Gastrocnemius medialis (tissue), 4 donors: Measurements from ENCODE around the gene GOLGA6L7. TPM values are rescaled to one million over a fixed set of nuclear protein-coding genes. Genes with fewer than 3 reads are reported as not detected.
"Not testable (repeated sequence)": the region's sequence is repeated elsewhere in the genome, so short reads cannot be mapped to it uniquely, and the experiment has no call there.

Source experiments
- ATAC-seq, 2 donors: fragments of 150-250 bp; one replicate each; pipeline ENCODE4 v1.9.1; 2016
- DNase-seq, 2 donors: peaks; one replicate each; pipeline ENCODE4 v3.0.0-alpha.2; 2019
- H3K27ac ChIP-seq, 4 donors: fragments of 200-600 bp; sonication (generic); 1 replicate in 1 of 4; 2 replicates in 3 of 4; pipeline ENCODE4 v1.5.1; 2016 to 2018; ENCODE audit warnings: mild to moderate bottlenecking in 2 of 4, moderate library complexity in 1 of 4
- H3K27me3 ChIP-seq, 3 donors: fragments of 200-600 bp; sonication (generic) in 2 of 3; 1 replicate in 1 of 3; 2 replicates in 2 of 3; pipeline versions ENCODE4 v1.5.1 to v1.6.0; 2016 to 2019; ENCODE audit warnings: mild to moderate bottlenecking in 1 of 3, moderate library complexity in 1 of 3
- H3K36me3 ChIP-seq, 2 donors: fragments of 200-600 bp; sonication (generic) in 1 of 2; one replicate each; pipeline ENCODE4 v1.5.1; 2017 to 2018
- H3K4me1 ChIP-seq, 2 donors: fragments of 200-600 bp; sonication (generic) in 1 of 2; one replicate each; pipeline ENCODE4 v1.5.1; 2016 to 2017; ENCODE audit warnings: mild to moderate bottlenecking in 2 of 2
- H3K4me3 ChIP-seq, 4 donors: fragments of 200-600 bp; sonication (generic) in 3 of 4; 1 replicate in 1 of 4; 2 replicates in 3 of 4; pipeline ENCODE4 v1.5.1; 2016 to 2019; ENCODE audit warnings: mild to moderate bottlenecking in 2 of 4
- H3K9me3 ChIP-seq, 3 donors: fragments of 200-600 bp; sonication (generic) in 2 of 3; 1 replicate in 1 of 3; 2 replicates in 2 of 3; pipeline ENCODE4 v1.5.1; 2016 to 2019
- CTCF ChIP-seq, 5 experiments: fragments of 450-650 bp in 3 of 5; fragments of 200-600 bp in 2 of 5; sonication (generic) in 2 of 5; IDR thresholded peaks in 4 of 5; conservative IDR thresholded peaks in 1 of 5; 1 replicate in 4 of 5; 2 replicates in 1 of 5; pipeline ENCODE4 v1.5.1; 2016 to 2019; ENCODE audit warnings: antibody characterized with exemption in 5 of 5, mild to moderate bottlenecking in 3 of 5, moderate library complexity in 3 of 5
- POLR2A ChIP-seq, 2 donors: fragments of 450-650 bp; IDR thresholded peaks; one replicate each; pipeline ENCODE4 v1.6.1; 2017; ENCODE audit warnings: antibody characterized with exemption in 2 of 2, mild to moderate bottlenecking in 2 of 2, moderate library complexity in 2 of 2
- in situ Hi-C, 4 donors: fragments of 200-750 bp; cut with MboI; loops; one replicate each; pipeline versions ENCODE4 v1.15.0 to v1.8.0; 2017; ENCODE audit warnings: low sequenced_read_pairs in 4 of 4
- intact Hi-C: fragments of 100-400 bp; cut with DNase I; formaldehyde crosslinking; loops from one replicate; pipeline ENCODE4 v1.15.1; 2023; ENCODE audit warnings: low total_unique reads
- total RNA-seq, 4 donors: library from RNA; depleted of rRNA; stranded (reverse); fragments of >200 nt; gene quantifications; one replicate each; pipeline versions ENCODE4 v1.1.0 to v1.2.3, GENCODE V29; 2016

The GOLGA6L7 gene
- total RNA-seq, 4 donors from 2014 or later = not detected

DNA sequence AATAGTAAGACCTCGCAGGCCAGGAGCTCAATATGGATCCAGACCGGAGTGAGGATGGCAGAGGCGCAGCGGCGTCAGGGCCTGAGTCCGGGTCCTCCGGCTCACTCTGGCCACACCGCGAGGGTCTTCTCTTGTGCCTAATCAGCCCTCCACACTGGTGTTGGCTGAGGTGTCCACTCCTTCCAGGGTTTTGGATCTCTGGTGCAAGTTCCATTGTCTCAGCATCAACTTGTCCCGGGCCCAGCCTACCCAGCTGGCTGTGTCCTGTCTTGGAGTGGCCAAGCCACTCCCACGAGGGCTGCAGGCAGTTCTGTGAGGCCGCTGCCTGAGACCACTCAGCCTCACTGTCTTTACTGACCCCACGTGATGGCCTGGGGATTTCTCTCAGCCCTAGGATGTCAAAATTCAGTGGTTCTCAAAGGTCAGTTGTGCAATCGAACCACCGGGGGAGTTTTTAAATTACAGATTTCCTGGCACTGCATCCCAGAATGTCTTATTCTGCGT, 12.6 kb upstream of the GOLGA6L7 start:
- intact Hi-C loops = no loop called here
- TF ChIP-seq POLR2A (IDR thresholded peaks at IDR 0.05) = no peak
- TF ChIP-seq CTCF (IDR thresholded peaks at IDR 0.05 in 4 of 5, conservative IDR thresholded peaks at IDR 0.05 in 1 of 5) = no peak
- in situ Hi-C loops = no loop called here
- Histone ChIP-seq H3K36me3 (no peaks in the 10 kb centered on the region), H3K9me3 (no peaks in the 10 kb centered on the region), H3K4me3 (no peak overlapping the region), H3K27ac (no peak overlapping the region), H3K4me1 (no peaks in the 10 kb centered on the region), H3K27me3 (no peaks in the 10 kb centered on the region)
- DNase-seq (no peak), ATAC-seq (peak in 1 of 2 donors; percentile 30)

- H3K27me3 ChIP-seq, H3K27ac ChIP-seq, H3K9me3 ChIP-seq, H3K36me3 ChIP-seq, intact Hi-C loops, ATAC-seq, H3K4me3 ChIP-seq, H3K4me1 ChIP-seq, DNase-seq, in situ Hi-C loops: not testable (repeated sequence)
Measured at GRCh38 chr15:28854578-28854977, 6.1 kb upstream of the GOLGA6L7 start.

DNA sequence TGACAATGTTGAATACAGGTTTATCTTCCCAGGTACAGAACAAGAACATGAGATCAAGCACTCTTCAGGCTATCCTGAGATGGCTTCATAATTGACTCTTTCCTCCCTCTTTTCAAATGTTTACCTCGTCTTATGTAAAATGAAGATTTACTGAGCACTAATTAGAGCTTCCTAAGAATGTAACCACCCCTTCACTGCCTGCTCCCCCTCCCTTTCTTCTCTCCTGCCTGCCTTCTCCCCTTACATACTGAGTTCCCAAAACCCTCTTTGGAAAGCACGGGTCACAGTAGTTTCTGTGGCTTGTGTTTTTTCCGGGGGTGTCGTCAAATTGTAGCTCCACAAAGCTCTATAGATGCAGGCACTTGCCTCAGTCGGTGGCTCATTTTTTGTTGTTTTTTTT, 5.2 kb upstream of the GOLGA6L7 start:
- ATAC-seq, H3K27me3 ChIP-seq, intact Hi-C loops, H3K27ac ChIP-seq, H3K4me1 ChIP-seq, H3K4me3 ChIP-seq, H3K36me3 ChIP-seq, H3K9me3 ChIP-seq, DNase-seq, in situ Hi-C loops: not testable (repeated sequence)

DNA sequence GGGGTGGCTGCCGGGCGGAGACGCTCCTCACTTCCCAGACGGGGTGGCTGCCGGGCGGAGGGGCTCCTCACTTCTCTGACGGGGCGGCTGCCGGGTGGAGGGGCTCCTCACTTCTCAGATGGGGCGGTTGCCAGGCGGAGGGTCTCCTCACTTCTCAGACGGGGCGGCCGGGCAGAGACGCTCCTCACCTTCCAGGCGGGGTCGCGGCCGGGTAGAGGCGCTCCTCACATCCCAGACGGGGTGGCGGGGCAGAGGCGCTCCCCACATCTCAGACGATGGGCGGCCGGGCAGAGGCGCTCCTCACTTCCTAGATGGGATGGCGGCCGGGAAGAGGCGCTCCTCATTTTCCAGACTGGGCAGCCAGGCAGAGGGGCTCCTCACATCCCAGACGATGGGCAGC, 1.3 kb upstream of the GOLGA6L7 start:
- in situ Hi-C loops, H3K4me3 ChIP-seq, H3K27ac ChIP-seq, DNase-seq, H3K4me1 ChIP-seq, H3K27me3 ChIP-seq, ATAC-seq, intact Hi-C loops, H3K36me3 ChIP-seq, H3K9me3 ChIP-seq: not testable (repeated sequence)

DNA sequence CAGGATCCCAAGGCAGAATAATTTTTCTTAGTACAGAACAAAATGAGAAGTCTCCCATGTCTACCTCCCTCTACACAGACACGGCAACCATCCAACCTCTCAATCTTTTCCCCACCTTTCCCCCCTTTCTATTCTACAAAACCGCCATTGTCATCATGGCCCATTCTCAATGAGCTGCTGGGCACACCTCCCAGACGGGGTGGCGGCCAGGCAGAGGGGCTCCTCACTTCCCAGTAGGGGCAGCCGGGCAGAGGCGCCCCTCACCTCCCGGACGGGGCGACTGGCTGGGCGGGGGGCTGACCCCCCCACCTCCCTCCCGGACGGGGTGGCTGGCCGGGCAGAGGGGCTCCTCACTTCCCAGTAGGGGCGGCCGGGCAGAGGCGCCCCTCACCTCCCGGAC, 827 bp upstream of the GOLGA6L7 start:
- DNase-seq, ATAC-seq: not testable (repeated sequence)

DNA sequence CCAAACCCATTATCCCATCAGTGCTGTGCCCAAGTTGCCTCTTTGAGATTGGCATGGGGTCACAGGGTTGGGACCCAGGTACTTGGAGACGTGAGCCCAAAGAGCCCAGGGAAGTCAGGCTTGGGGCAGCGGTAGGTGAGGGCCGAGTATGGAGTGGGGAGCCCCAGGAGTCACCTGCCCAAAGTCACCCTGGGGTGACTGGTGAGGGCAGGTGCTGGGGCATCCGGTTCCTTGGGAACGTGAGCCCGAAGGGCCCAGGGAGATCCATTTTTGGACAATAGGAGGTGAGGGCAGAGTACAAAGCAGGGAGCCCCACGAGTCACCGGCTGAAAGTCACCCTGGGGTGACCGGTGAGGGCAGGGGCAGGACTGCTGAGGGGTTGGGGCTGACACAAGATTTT, 485 bp downstream of the GOLGA6L7 start:
- intact Hi-C loops, ATAC-seq, in situ Hi-C loops: not testable (repeated sequence)

More for the DNA sequence above, 827 bp upstream of the GOLGA6L7 start:
- intact Hi-C loops, H3K36me3 ChIP-seq, H3K4me3 ChIP-seq, in situ Hi-C loops, H3K27ac ChIP-seq, H3K9me3 ChIP-seq, H3K27me3 ChIP-seq, H3K4me1 ChIP-seq: not testable (repeated sequence)

DNA sequence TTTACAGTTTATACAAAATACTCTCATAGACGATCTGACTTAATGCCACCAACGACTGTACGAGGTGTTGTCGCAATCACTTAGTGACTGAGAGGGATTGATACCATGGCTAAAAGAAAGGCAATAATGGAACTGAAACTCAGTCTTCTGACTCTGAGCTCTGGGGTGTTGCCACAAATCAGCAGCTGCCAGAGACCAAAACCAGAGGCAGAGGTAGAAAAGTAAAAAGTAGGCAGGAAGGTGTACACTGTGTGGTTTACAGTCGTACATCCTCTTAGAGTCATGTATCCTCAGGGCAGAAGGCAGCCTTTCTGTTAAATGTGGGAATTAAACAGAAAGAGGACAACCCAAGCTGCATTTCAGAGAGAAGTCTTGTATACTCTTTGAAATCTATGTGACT, 1.2 kb downstream of the GOLGA6L7 start:
- intact Hi-C loops, H3K4me1 ChIP-seq, H3K27ac ChIP-seq, H3K27me3 ChIP-seq, ATAC-seq, H3K4me3 ChIP-seq, H3K9me3 ChIP-seq, H3K36me3 ChIP-seq, DNase-seq, in situ Hi-C loops: not testable (repeated sequence)

More for the DNA sequence above, 485 bp downstream of the GOLGA6L7 start:
- H3K4me3 ChIP-seq, DNase-seq, H3K9me3 ChIP-seq, H3K27me3 ChIP-seq, H3K27ac ChIP-seq, H3K4me1 ChIP-seq, H3K36me3 ChIP-seq: not testable (repeated sequence)

- in situ Hi-C loops = not testable (repeated sequence)
Measured at GRCh38 chr15:28844147-28844546, 4.3 kb downstream of the GOLGA6L7 start.

DNA sequence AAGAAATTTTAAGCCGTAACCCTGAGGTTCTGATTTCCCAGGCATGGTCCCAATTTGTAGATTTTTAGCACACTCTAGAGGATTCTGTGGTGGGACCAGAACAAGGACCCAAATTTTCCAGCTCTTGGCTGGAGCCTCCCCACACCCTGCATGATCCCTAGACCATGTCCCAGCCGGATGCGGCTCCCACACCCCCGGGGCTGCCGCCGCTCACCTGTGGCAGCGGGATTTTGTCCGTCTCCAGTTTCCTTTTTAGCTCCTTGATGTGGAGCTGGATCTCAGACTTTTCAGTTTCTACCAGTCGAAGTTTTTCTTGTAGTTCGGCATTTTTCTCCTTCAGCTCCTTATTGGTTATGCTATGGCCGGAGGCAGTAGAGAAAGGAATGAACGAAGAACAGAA, 4.9 kb downstream of the GOLGA6L7 start:
- DNase-seq, H3K4me1 ChIP-seq, ATAC-seq, H3K9me3 ChIP-seq, H3K4me3 ChIP-seq, in situ Hi-C loops, intact Hi-C loops, H3K36me3 ChIP-seq, H3K27ac ChIP-seq, H3K27me3 ChIP-seq: not testable (repeated sequence)

More at GRCh38 chr15:28844147-28844546, 4.3 kb downstream of the GOLGA6L7 start:
- DNase-seq, H3K36me3 ChIP-seq, H3K27ac ChIP-seq, H3K4me3 ChIP-seq, ATAC-seq, intact Hi-C loops, H3K9me3 ChIP-seq, H3K4me1 ChIP-seq, H3K27me3 ChIP-seq: not testable (repeated sequence)

GRCh38 chr15:28842210-28842609, 6.2 kb downstream of the GOLGA6L7 start:
- H3K4me3 ChIP-seq, H3K27ac ChIP-seq, in situ Hi-C loops, H3K4me1 ChIP-seq, intact Hi-C loops, H3K36me3 ChIP-seq, ATAC-seq, H3K27me3 ChIP-seq, DNase-seq, H3K9me3 ChIP-seq: not testable (repeated sequence)

DNA sequence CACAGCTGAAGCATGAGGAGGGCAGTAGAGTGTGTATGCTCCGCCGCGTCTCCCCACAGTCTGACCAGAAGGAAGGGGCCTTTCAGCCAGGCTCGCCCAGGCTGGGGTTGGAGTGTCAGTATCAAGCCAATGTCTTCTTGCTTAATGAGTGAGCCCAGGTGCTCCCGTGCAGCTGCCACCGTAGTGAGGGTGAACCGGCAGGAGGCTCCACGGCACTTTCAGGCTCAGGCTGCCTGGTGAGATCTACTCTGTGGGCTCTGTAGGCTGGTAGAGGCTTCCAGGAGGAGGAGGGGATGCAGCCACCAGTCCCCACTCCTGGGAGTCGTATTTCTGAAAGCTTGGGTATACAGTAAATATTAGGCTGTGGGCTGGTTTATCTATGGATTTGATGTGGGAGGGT, 8.2 kb downstream of the GOLGA6L7 start:
- intact Hi-C loops, H3K4me3 ChIP-seq, DNase-seq, in situ Hi-C loops, H3K27me3 ChIP-seq, H3K9me3 ChIP-seq, H3K36me3 ChIP-seq, H3K4me1 ChIP-seq, ATAC-seq, H3K27ac ChIP-seq: not testable (repeated sequence)
